Measurements from ENCODE around the gene CNGA2. TPM values are rescaled to one million over a fixed set of nuclear protein-coding genes. Genes with fewer than 3 reads are reported as not detected.

The CNGA2 gene
- total and polyA plus RNA-seq, 2 of the 4 experiments (the other 2 are of a cell fraction) = not detected

DNA sequence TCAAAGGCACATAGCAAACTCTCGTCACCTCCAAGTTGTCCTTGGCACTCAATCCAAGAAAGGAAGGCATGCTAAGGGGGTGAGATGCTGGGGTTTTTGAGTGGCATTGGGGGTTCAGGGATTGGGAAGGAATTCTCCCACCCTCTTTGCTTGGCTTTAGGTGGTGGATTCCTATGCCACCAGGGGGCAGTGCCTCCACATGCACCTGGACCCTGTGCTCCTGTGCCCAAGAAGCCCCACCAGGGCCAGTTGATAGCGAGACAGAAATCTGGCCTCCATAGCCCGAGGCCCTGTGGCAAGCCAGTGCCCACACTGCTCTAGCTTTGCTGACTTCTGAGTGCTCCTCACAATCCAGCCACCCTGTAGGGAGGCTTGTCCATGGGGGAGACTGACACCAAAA, 20.7 kb upstream of the CNGA2 start:
- H2BK5ac ChIP-seq (ENCODE audit: low read depth, low read length, poor library complexity, severe bottlenecking) = no peak overlapping the region
- H3K27ac ChIP-seq (ENCODE audit: insufficient read depth, low read length) = no peak overlapping the region
- in situ Hi-C loops (cut with MboI; ENCODE audit: low sequenced_read_pairs) (no loop called here), intact Hi-C loops (cut with micrococcal nuclease) (no loop called here), dilution Hi-C loops (cut with HindIII; ENCODE audit: low sequenced_read_pairs, unreplicated experiment) (no loop called here)
- no peak overlapping the region for H2BK15ac ChIP-seq (ENCODE audit: low read depth, low read length)
- no peak overlapping the region for H2AK5ac ChIP-seq (ENCODE audit: low read depth, low read length)
- H3K4ac ChIP-seq (ENCODE audit: low read depth, low read length) = no peak overlapping the region
- no peak overlapping the region for H3K23ac ChIP-seq (ENCODE audit: low read depth, low read length)
- POLR2A ChIA-PET (ENCODE audit: unreplicated experiment) = no interaction called here
- H3K4me2 ChIP-seq (ENCODE audit: low read depth, low read length) = no peak overlapping the region
- no peak for TF ChIP-seq BHLHE40 (IDR thresholded peaks at IDR 0.05; ENCODE audit: low read depth, low read length)
- no peak for TF ChIP-seq FOS (IDR thresholded peaks at IDR 0.05; ENCODE audit: low read depth, low read length)
- TF ChIP-seq MAZ (IDR thresholded peaks at IDR 0.05; ENCODE audit: borderline replicate concordance, low read depth, low read length) = no peak
- TF ChIP-seq, protein P1, sequence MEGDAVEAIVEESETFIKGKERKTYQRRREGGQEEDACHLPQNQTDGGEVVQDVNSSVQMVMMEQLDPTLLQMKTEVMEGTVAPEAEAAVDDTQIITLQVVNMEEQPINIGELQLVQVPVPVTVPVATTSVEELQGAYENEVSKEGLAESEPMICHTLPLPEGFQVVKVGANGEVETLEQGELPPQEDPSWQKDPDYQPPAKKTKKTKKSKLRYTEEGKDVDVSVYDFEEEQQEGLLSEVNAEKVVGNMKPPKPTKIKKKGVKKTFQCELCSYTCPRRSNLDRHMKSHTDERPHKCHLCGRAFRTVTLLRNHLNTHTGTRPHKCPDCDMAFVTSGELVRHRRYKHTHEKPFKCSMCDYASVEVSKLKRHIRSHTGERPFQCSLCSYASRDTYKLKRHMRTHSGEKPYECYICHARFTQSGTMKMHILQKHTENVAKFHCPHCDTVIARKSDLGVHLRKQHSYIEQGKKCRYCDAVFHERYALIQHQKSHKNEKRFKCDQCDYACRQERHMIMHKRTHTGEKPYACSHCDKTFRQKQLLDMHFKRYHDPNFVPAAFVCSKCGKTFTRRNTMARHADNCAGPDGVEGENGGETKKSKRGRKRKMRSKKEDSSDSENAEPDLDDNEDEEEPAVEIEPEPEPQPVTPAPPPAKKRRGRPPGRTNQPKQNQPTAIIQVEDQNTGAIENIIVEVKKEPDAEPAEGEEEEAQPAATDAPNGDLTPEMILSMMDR (conservative IDR thresholded peaks at IDR 0.05; ENCODE audit: low read depth, low read length) = peak; percentile 25; the same call in 1 of the 2 replicates
- TF ChIP-seq NFE2L2 (IDR thresholded peaks at IDR 0.05; ENCODE audit: low read depth, low read length) = no peak
- no peak for TF ChIP-seq RFX5 (IDR thresholded peaks at IDR 0.05; ENCODE audit: low read depth, low read length)
- no peak; the same call in 1 of the 2 replicates for TF ChIP-seq RAD21 (IDR thresholded peaks at IDR 0.05; ENCODE audit: low read length)
- H2BK20ac ChIP-seq (ENCODE audit: low read depth, low read length) = no peak overlapping the region
- no peaks in the 10 kb centered on the region for H4K20me1 ChIP-seq (ENCODE audit: insufficient read depth, low read length)
- no peak for DNase-seq
- H4K5ac ChIP-seq (ENCODE audit: low read depth, low read length) = no peak overlapping the region
- no peak overlapping the region for H2BK120ac ChIP-seq (ENCODE audit: low read depth, low read length)
- no peaks in the 10 kb centered on the region; the same call in 1 of the 2 replicates for H3K9me3 ChIP-seq (ENCODE audit: control insufficient read depth, insufficient read depth, low read length)
- no CpG with 5 or more reads among the region's 3 CpGs for WGBS, 2 experiments (ENCODE audit: extremely low coverage in 2 of 2, insufficient read length in 1 of 2)
- CTCF ChIA-PET = no interaction called here
- no peak overlapping the region for H4K91ac ChIP-seq (ENCODE audit: insufficient read depth, low read depth, low read length)
- no peak overlapping the region for H3K56ac ChIP-seq (ENCODE audit: extremely low read depth, insufficient read depth, low read length)
- H4K8ac ChIP-seq (ENCODE audit: low read depth in 2 of 2, low read length in 2 of 2) = no peak overlapping the region
- ATAC-seq (ENCODE audit: low read depth) = no peak
- H2AFZ ChIP-seq (replicated peaks; ENCODE audit: low read length, poor library complexity) = no peak overlapping the region
- H3K14ac ChIP-seq (replicated peaks; ENCODE audit: low read depth, low read length) = no peak overlapping the region
- no peak overlapping the region for H3K4me3 ChIP-seq (ENCODE audit: insufficient read depth, low read depth, low read length)
- H3K79me1 ChIP-seq (ENCODE audit: low read depth in 1 of 2, low read length in 2 of 2) = no peaks in the 10 kb centered on the region
- H3K36me3 ChIP-seq (ENCODE audit: control insufficient read depth, insufficient read depth, low read length) = no peaks in the 10 kb centered on the region
- no peak overlapping the region for H3K18ac ChIP-seq (ENCODE audit: low read depth, low read length)
- H3K4me1 ChIP-seq (ENCODE audit: control insufficient read depth, insufficient read depth, low read length) = no peaks in the 10 kb centered on the region
- H3K27me3 ChIP-seq (ENCODE audit: control insufficient read depth, insufficient read depth, low read length) = no peaks in the 10 kb centered on the region; the same call in 1 of the 2 replicates
- no peak overlapping the region for H3K9ac ChIP-seq (ENCODE audit: low read depth, low read length)
- no peak overlapping the region for H2AK9ac ChIP-seq (replicated peaks; ENCODE audit: low read depth, low read length, poor library complexity)
- no TSS peak for BruUV-seq (replicated peaks)
- no peaks in the 10 kb centered on the region for H3K9me1 ChIP-seq (ENCODE audit: insufficient read depth, low read length)

All from IMR-90 (cell line).